GM10266 (cell line): Measurements from ENCODE around the gene PRM3.

ENCODE experiments used
- DNase-seq: peaks from one replicate; pipeline ENCODE4 v3.0.0; 2012; ENCODE audit errors: extremely low spot score
- TF ChIP-seq, protein P1 (sequence below): IDR thresholded peaks from 2 replicates; pipeline ENCODE4 v1.5.1; 2012; ENCODE audit warnings: mild to moderate bottlenecking, low read depth; ENCODE audit not compliant: control insufficient read depth, insufficient read depth; ENCODE audit errors: missing control alignments

PRM3 gene

DNA sequence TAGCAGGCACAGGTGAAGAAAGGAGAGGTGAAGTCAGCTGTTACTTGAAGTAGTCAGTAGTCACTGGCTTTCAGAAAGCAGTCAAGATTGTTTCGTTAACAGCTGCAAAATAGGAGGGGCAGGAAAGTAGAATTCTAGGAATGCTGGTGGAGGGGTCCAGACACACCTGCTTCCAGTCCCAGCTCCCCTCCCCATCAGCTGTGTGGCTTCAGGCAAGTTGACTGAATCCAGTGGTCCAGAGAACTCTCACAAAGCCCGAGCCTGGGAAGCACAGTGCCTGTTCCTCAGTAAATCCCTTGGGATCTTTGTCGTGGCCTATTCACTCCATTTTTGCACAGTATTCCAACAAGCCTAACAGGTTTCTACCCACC is 12.8 kb downstream of the PRM3 start:
- no peak for DNase-seq
- TF ChIP-seq, protein P1, sequence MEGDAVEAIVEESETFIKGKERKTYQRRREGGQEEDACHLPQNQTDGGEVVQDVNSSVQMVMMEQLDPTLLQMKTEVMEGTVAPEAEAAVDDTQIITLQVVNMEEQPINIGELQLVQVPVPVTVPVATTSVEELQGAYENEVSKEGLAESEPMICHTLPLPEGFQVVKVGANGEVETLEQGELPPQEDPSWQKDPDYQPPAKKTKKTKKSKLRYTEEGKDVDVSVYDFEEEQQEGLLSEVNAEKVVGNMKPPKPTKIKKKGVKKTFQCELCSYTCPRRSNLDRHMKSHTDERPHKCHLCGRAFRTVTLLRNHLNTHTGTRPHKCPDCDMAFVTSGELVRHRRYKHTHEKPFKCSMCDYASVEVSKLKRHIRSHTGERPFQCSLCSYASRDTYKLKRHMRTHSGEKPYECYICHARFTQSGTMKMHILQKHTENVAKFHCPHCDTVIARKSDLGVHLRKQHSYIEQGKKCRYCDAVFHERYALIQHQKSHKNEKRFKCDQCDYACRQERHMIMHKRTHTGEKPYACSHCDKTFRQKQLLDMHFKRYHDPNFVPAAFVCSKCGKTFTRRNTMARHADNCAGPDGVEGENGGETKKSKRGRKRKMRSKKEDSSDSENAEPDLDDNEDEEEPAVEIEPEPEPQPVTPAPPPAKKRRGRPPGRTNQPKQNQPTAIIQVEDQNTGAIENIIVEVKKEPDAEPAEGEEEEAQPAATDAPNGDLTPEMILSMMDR: no peak

DNA sequence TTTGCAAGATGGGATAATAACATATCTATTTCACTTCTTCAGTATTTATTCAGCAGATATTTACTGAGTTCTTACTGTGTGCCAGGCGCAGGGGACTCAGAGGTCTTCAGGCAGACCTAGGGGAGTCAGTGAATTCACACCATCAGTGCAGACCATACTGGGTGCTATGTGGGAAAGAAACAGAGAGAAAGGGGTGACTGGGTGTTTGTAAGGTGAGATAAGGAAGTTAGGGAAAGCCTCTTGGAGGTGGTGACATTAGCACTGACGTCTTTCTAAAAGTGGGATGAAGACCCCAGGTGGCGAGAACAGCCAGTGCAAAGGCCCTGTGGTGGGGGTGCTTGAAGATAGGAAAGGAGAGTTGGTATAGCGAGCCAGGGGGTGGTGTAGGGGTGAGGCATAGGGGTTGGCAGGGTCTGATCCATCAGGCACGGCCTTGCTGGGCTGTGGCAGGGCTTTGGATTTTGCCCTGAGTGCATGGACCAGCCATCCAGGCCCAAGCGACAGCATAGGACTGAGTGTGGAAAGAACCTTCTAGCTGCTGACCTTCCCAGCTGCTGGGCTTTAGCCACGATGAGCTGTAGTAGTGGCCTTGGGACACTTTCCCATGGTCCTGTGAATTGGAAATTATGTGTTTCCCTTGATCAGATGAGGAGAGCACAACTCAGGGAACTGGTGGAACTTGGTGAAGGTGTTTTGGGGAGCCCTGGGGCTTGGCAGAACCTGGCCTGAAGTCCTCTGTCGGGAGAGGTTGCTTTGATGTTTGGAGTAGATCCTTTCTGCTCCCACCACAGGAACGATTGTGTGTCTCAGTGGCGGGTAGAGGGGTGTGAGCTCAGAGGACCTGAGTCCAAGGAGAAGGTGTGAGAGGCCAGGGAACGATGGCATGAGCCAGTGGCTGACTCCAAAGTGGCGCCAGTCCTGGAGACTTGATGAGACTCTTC is 13.5 kb downstream of the PRM3 start:
- DNase-seq: no peak

GRCh38 chr16:11258553-11259492 is 14.6 kb downstream of the PRM3 start:
- TF ChIP-seq, protein P1: no peak
- peak; percentile 77 for DNase-seq

More for the DNA sequence above, 13.5 kb downstream of the PRM3 start:
- TF ChIP-seq, protein P1: no peak

GRCh38 chr16:11257131-11257938 is 16.1 kb downstream of the PRM3 start:
- TF ChIP-seq, protein P1: peak; percentile 83
- peak; percentile 78 for DNase-seq

- DNase-seq: no peak
- TF ChIP-seq, protein P1: no peak
Observed at GRCh38 chr16:11256661-11257130, 16.7 kb downstream of the PRM3 start.

DNA sequence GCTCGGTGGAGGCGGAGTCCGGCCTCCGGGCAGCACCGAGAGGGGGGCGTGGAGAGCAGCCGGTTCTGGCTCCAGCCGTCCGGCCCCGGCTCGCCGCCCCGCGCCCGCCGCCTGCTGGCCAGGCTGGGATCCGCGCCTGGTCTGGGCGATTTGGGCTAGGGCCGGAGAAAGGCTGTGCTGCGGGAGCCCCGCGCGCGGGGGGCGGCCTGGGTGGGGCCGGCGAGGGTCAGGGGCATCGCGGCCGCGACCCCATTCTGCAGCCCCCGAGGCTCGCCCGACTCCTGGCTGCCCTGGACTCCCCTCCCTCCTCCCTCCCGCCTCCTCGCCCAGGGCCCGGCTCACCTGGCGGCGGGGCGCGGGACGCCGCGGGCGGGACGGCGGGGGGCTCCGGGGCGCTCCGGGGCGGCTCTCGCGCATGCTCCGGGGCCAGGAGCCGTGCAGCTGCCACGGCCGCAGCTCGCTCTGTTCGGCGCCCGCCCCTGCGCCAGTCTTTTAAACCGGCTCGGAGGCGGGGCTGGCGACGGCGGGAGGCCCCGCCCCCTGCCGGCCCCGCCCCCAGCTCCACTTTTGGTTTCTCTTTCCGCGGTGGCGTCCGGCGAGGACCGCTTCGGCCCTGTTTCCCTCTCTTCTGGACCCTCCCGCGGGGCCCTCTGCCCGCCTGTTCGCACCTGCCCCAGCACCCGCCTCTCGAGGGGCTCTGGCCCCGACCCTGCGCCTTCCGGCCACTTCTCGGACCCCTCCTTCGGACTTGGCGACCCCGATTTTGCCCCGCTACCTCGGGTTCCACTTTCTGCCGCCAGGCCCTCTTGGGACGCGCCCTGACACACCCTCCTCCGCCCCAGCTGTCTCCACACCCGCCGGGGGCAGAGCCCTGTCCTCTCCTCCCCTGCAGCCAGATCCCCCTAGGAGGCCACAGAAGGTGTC is 17.4 kb downstream of the PRM3 start, which contains the start of gene SOCS1:
Gene SOCS1, minus strand, starts transcription at position 468 of the 924 bp plus-strand sequence. CDS start 726 bp downstream, outside the sequence.
- TF ChIP-seq, protein P1: peak; percentile 94
- DNase-seq: peak; percentile 95
